ENCODE results near the gene CACNA1I. TPM values are rescaled to one million over a fixed set of nuclear protein-coding genes. Genes with fewer than 3 reads are reported as not detected.

The CACNA1I gene
- total and polyA plus RNA-seq, 7 donors: 0.01 to 0.14 (median 0.04) TPM; not detected in 2

GRCh38 chr22:39569066-39569465 lies 1.5 kb upstream of the CACNA1I start:
- no peaks in the 10 kb centered on the region for H3K9me3 ChIP-seq

DNA sequence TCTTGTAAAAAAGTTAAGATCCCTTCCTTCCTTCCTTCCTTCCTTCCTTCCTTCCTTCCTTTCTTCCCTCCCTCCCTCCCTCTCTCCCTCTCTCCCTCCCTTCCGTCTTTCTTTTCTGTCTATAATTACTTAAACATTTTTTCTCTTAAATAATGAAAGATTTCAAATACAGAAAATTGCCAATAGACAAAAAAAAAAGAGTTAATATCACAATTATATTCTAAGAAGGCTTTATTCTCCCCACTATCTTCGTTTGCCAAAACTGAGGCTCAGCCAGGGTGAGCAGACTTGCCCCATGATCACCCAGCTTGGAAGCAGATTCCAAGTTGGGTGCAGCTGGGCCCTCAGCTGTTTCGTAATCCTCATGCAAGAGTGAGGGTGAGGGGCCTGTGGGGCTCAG lies 327 bp upstream of the CACNA1I start:
- ATAC-seq (no peak), DNase-seq (no peak)
- TF ChIP-seq CTCF (IDR thresholded peaks at IDR 0.05): no peak
- no peaks in the 10 kb centered on the region for H3K36me3 ChIP-seq (ENCODE audit: insufficient read depth in 1 of 2, low read depth in 1 of 2)
- H3K27me3 ChIP-seq (ENCODE audit: insufficient read depth in 3 of 3, low read length in 2 of 3): peaks cover 0 to 4% (median 2%) of the 10 kb centered on the region in 3 donors
- intact Hi-C loops (cut with DNase I): loop anchor here in 1 of 2 donors (10.0 kb wide), 1 partner anchor 395 kb away; the partner anchor contains the start of gene TMA7B
- no peak overlapping the region for H3K27ac ChIP-seq
- 66 to 79% (median 70%) methylated on average over 3 of the region's 3 CpGs for WGBS, 3 donors
- no peaks in the 10 kb centered on the region for H3K4me1 ChIP-seq
- no peak overlapping the region for H3K4me3 ChIP-seq
- H3K9me3 ChIP-seq: no peaks in the 10 kb centered on the region

More at GRCh38 chr22:39569066-39569465, 1.5 kb upstream of the CACNA1I start:
- ATAC-seq: no peak
- no peaks in the 10 kb centered on the region for H3K36me3 ChIP-seq (ENCODE audit: insufficient read depth in 1 of 2, low read depth in 1 of 2)
- no peak for DNase-seq
- no peak overlapping the region for H3K4me3 ChIP-seq
- TF ChIP-seq CTCF (IDR thresholded peaks at IDR 0.05): no peak
- H3K27ac ChIP-seq: no peak overlapping the region
- no peaks in the 10 kb centered on the region for H3K4me1 ChIP-seq
- peaks cover 0 to 6% (median 2%) of the 10 kb centered on the region in 3 donors for H3K27me3 ChIP-seq (ENCODE audit: insufficient read depth in 3 of 3, low read length in 2 of 3)
- intact Hi-C loops (cut with DNase I): loop anchor here in 1 of 2 donors (10.0 kb wide), 1 partner anchor 246 kb away; no protein-coding TSS in a partner anchor
- 94 to 97% (median 94%) methylated on average over 7 of the region's 7 CpGs for WGBS, 3 donors

- Histone ChIP-seq H3K4me1 (no peaks in the 10 kb centered on the region), H3K9me3 (no peaks in the 10 kb centered on the region), H3K27ac (no peak overlapping the region), H3K36me3 (ENCODE audit: insufficient read depth in 1 of 2, low read depth in 1 of 2) (no peaks in the 10 kb centered on the region), H3K4me3 (no peak overlapping the region), H3K27me3 (ENCODE audit: insufficient read depth in 3 of 3, low read length in 2 of 3) (peaks cover 0 to 6% (median 2%) of the 10 kb centered on the region in 3 donors)
- DNase-seq (no peak), ATAC-seq (no peak)
- intact Hi-C loops (cut with DNase I): loop anchor here in 1 of 2 donors (10.0 kb wide), 1 partner anchor 393 kb away; the partner anchor contains the start of gene TMA7B
- no peak for TF ChIP-seq CTCF (IDR thresholded peaks at IDR 0.05)
- WGBS, 3 donors: 45 to 69% (median 55%) methylated on average over 1 of the region's 1 CpG
Observed at GRCh38 chr22:39571538-39571937, 985 bp downstream of the CACNA1I start.

DNA sequence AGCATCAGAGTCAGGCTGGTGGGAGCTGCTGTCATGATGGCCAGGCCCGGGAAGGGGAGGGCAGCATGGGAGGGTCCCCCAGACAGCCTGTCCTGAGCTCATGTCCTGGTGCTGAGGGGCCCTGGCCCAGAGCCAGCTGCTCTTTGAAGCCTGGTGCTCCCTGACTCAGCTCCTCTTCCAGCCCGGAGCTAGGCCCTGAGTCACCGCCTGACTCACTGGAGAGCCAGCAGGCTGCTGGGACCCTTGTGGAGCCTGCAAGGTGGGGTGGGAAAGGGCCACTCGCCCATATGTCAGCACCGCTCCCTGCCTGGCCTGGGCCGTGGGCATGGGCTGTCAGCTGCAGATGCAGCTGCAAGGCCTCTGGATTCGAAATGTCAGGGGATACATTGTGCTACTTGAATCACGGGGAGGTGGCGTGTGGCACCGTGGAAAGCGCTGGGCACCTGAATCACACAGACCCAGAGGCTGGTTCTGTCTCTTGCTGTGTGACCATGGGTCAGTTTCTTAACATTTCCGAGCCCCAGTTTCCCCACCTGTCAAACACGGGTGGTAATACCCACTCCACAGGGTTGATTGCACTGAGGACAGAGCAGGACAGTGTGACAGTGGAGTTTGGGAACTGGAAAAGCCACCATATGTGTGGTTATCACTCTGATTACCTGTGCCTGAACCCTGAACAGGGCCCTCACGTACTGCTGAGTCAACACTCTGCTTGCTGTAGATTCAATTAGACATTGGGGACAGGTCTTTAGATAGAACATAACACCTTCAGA lies 4.4 kb downstream of the CACNA1I start:
- H3K9me3 ChIP-seq: no peaks in the 10 kb centered on the region
- no peak for ATAC-seq
- WGBS, 3 donors: 73 to 78% (median 76%) methylated on average over 12 to 14 of the region's 14 CpGs

More for the DNA sequence above, 4.4 kb downstream of the CACNA1I start:
- no peak for TF ChIP-seq CTCF (IDR thresholded peaks at IDR 0.05)
- Histone ChIP-seq H3K27ac (no peak overlapping the region), H3K4me3 (no peak overlapping the region), H3K27me3 (ENCODE audit: insufficient read depth in 3 of 3, low read length in 2 of 3) (peaks cover 0 to 28% (median 6%) of the 10 kb centered on the region in 3 donors), H3K36me3 (ENCODE audit: insufficient read depth in 1 of 2, low read depth in 1 of 2) (no peaks in the 10 kb centered on the region), H3K4me1 (no peaks in the 10 kb centered on the region)
- DNase-seq: peak in 1 of 2 donors; percentile 39
- intact Hi-C loops (cut with DNase I): loop anchor here in 1 of 2 donors (10.0 kb wide), 1 partner anchor 390 kb away; the partner anchor contains the start of gene TMA7B

Measured in psoas muscle (tissue), 8 donors.